G401.6 (cell line): ENCODE results near the gene CFAP91.

Experiments used
- FAIRE-seq: peaks from 2 replicates; lab custom pipeline; 2012; peaks lifted over from hg19 to GRCh38; lab: Jason Lieb, UNC

CFAP91 gene

GRCh38 chr3:119745942-119746341, 43.1 kb downstream of the CFAP91 start:
- FAIRE-seq: no peak

DNA sequence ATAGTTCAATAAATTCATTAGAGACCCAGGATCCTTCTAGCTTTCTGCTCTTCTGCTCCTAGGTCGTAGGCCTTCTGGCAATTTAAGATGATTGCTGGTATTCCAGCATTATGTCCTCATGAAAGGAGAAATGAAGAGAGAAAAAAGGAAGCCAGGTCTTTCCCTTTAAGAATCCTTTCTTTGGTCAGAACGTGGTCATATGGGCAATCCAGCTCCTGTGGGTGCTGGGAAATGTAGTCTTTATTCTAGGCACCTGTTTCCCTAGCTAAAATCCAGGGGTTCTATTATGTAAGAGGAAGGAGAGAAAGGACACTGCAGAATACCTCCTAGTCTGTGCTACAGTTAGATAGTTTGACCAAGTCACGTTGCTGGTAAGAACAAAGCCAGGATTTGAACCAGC, 43.6 kb downstream of the CFAP91 start:
- FAIRE-seq: no peak

DNA sequence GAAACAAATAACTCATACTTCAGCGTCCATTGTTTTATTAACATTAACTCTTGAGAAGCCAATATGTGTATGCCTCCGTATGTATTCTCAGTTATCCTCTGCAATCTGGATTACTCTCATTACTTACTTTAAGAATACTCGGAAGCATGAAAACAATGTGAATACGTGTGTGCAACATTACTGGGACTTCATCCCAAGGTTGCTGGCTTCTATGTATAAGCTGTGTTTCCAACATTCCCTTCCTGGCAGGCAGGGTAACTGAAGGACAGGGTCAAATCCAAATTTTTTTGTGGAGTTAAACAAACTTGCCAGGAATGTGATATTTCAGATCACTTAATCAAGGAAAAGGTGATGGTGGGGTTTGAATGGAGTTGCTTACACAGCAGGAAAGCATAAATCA, 44.5 kb downstream of the CFAP91 start:
- FAIRE-seq: no peak

- FAIRE-seq: no peak
These were observed 46.2 kb downstream of the CFAP91 start for GRCh38 chr3:119748991-119749390.

- no peak for FAIRE-seq
These were observed 48.6 kb downstream of the CFAP91 start for GRCh38 chr3:119751423-119751822.
